ENCODE data around the gene KDELR3. TPM values are rescaled to one million over a fixed set of nuclear protein-coding genes. Genes with fewer than 3 reads are reported as not detected.
A peak's percentile ranks its signal among the peaks of the same experiment; 100 is the strongest.

Gene KDELR3
- total RNA-seq, 1 donor from 2014 or later = 39.3 TPM

DNA sequence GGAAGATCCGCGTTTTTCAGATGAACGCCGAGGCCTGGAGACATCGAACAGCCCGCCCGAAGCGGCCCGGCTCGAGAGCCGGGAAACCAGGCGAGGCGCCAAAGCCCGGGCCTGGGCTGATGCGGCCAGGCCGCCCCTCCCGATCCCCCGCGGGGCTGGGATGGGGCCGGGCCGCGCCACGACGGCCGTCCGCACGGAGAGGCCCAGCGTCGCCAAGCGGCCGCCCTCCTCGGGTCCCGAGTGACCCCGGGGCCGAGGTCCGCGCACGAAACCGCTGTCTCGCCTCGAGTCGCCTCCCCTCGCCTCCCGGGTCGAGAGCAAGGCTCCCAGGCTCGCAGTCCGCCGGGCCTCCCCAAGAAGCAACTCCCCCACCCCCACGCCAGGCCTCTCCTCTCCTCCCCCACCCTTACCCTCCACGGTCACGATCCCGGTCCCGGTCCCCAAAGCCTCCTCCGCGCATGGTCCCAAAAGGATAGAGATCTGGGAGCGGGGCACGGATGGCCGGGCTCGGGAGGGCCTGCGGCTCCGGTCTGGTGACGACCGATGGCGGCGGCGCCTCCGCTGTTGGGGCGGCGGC is 37.7 kb downstream of the KDELR3 start:
- peak overlapping the region; percentile 100 for H3K27ac Mint-ChIP-seq (ENCODE audit: unreplicated experiment)
- no peaks in the 10 kb centered on the region for H3K27me3 Mint-ChIP-seq (ENCODE audit: unreplicated experiment)
- DNase-seq (ENCODE audit: extremely low spot score, unreplicated experiment) = peak; percentile 92
- peak overlapping the region; percentile 97 for H3K4me3 Mint-ChIP-seq (ENCODE audit: unreplicated experiment)
- TF ChIP-seq, protein P1, sequence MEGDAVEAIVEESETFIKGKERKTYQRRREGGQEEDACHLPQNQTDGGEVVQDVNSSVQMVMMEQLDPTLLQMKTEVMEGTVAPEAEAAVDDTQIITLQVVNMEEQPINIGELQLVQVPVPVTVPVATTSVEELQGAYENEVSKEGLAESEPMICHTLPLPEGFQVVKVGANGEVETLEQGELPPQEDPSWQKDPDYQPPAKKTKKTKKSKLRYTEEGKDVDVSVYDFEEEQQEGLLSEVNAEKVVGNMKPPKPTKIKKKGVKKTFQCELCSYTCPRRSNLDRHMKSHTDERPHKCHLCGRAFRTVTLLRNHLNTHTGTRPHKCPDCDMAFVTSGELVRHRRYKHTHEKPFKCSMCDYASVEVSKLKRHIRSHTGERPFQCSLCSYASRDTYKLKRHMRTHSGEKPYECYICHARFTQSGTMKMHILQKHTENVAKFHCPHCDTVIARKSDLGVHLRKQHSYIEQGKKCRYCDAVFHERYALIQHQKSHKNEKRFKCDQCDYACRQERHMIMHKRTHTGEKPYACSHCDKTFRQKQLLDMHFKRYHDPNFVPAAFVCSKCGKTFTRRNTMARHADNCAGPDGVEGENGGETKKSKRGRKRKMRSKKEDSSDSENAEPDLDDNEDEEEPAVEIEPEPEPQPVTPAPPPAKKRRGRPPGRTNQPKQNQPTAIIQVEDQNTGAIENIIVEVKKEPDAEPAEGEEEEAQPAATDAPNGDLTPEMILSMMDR (IDR thresholded peaks at IDR 0.05) = peak; percentile 12
- peaks cover 34% of the 10 kb centered on the region for H3K36me3 Mint-ChIP-seq (ENCODE audit: unreplicated experiment)
- no peaks in the 10 kb centered on the region for H3K9me3 Mint-ChIP-seq (ENCODE audit: unreplicated experiment)
- peaks cover 36% of the 10 kb centered on the region for H3K4me1 Mint-ChIP-seq (ENCODE audit: unreplicated experiment)

DNA sequence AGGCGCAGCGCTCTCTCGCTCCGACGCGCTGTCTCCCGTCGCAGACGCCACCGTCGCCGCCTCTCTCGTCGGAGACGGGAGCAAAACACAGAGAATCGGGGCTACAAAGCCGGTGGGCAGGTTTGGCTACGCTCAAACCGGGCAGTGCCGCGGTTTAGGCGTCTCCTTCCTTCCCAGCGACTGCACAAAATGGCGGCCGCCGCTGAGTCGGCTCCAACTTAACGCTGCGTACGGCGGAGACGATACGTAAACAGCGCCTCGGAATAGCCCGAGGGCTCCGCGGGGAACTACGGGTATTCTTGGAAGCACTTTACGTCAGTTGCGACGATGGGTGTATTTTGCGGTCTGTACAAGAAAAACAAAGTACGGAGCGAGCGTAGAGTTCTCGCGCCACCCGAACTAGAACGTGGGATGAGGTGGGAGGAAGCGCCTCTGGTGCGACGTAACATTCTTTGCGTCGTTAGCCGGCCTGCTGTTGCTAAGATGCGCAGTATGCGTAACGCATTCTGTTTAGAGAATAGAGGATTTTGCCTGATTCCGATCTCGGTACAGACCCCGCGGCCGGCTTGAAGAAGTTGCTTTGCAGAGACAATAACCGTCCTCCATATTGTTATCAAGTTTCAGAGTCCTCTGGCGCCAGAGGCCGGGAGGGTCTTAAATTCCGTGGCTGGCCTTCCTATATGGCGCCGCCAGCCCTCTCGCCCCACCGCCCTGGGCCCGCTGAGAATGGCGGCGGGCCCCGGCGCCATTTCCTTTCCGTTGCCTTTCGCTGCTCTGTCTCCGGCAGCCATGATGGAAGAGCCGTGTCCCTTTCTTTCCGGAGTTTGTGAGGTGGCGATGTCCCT is 38.4 kb downstream of the KDELR3 start, which contains the start of gene DDX17:
TSS of gene DDX17 (minus strand) at position 194 of the 845 bp plus-strand sequence.
- peak; percentile 97 for DNase-seq (ENCODE audit: extremely low spot score, unreplicated experiment)
- Mint-ChIP-seq H3K4me1 (ENCODE audit: unreplicated experiment) (peaks cover 32% of the 10 kb centered on the region), H3K9me3 (ENCODE audit: unreplicated experiment) (no peaks in the 10 kb centered on the region), H3K4me3 (ENCODE audit: unreplicated experiment) (peak within 1 kb of the TSS; percentile 97), H3K27me3 (ENCODE audit: unreplicated experiment) (no peaks in the 10 kb centered on the region), H3K36me3 (ENCODE audit: unreplicated experiment) (peaks cover 28% of the 10 kb centered on the region), H3K27ac (ENCODE audit: unreplicated experiment) (peak within 1 kb of the TSS; percentile 100)
- TF ChIP-seq, protein P1 (IDR thresholded peaks at IDR 0.05) = no peak

DNA sequence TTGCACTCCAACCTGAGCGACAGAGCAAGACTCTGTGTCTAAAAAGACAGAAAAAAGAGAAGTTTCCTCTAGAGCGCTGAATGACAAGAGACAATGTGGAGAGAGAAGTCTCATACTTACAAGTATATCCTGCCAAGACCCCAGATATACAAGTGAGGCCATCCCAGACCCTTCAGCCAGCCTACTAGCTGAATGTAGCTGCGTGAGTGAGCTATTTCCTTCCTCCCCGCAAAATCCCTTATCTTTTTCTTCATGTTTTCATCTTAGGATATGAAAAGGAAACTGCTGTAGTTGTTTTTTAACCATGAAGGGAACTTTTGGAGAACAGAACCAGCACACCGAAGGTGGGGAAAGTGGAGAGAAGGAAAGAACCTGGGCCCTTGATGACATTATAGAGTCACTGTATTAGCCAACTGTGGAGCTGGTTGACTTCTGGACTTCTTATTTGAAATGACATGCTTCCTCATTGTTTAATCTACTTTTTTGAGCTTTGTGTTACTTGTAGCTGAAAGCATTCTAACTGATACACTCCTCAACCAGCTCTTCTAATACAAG is 42.6 kb downstream of the KDELR3 start:
- Mint-ChIP-seq H3K36me3 (ENCODE audit: unreplicated experiment) (peaks cover 2% of the 10 kb centered on the region), H3K27me3 (ENCODE audit: unreplicated experiment) (no peaks in the 10 kb centered on the region), H3K27ac (ENCODE audit: unreplicated experiment) (no peak overlapping the region), H3K9me3 (ENCODE audit: unreplicated experiment) (no peaks in the 10 kb centered on the region), H3K4me3 (ENCODE audit: unreplicated experiment) (no peak overlapping the region), H3K4me1 (ENCODE audit: unreplicated experiment) (peaks cover 6% of the 10 kb centered on the region)
- TF ChIP-seq, protein P1 (IDR thresholded peaks at IDR 0.05) = no peak
- DNase-seq (ENCODE audit: extremely low spot score, unreplicated experiment) = no peak

DNA sequence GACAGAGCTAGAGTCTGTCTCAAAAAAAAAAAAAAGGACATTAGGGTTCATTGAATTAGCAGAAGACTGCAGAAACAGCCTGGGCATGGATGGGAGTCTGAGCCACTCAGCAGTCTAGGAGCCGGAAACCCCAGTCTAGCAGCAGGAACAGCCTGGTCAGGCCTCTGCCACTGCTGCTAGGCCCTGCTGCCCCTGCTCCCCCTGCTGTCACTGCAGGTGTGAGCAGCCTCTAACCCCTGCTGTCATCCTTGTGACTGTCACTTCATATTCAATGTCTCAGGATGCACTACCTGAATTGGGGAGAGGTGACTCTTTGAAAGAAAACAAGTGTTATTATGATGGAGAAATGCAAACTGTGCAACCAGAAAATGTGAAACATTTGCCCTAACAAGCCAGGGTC is 45.2 kb downstream of the KDELR3 start:
- TF ChIP-seq, protein P1 (IDR thresholded peaks at IDR 0.05) = no peak

DNA sequence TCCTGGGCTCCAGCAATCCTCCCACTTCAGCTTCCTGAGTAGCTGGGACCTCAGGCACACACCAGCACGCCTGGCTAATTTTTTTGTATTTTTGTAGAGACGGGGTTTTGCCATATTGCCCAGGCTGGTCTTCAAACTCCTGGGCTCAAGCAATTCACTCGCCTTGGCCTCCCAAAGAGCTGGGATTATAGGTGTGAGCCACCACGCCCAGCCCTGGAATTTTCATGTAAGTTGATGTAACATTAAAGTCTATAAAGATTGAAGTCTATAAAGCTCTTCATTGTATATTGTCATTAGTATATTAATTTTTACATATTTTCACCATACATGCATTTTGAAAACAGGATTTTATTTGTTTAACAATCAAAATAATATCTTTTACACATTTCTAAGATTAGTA is 50.7 kb downstream of the KDELR3 start:
- H3K36me3 Mint-ChIP-seq (ENCODE audit: unreplicated experiment) = no peaks in the 10 kb centered on the region
- no peaks in the 10 kb centered on the region for H3K9me3 Mint-ChIP-seq (ENCODE audit: unreplicated experiment)
- H3K4me3 Mint-ChIP-seq (ENCODE audit: unreplicated experiment) = no peak overlapping the region
- TF ChIP-seq, protein P1 (IDR thresholded peaks at IDR 0.05) = no peak
- H3K27ac Mint-ChIP-seq (ENCODE audit: unreplicated experiment) = no peak overlapping the region
- H3K27me3 Mint-ChIP-seq (ENCODE audit: unreplicated experiment) = no peaks in the 10 kb centered on the region
- DNase-seq (ENCODE audit: extremely low spot score, unreplicated experiment) = no peak
- H3K4me1 Mint-ChIP-seq (ENCODE audit: unreplicated experiment) = no peaks in the 10 kb centered on the region

More for the DNA sequence above, 45.2 kb downstream of the KDELR3 start:
- H3K27me3 Mint-ChIP-seq (ENCODE audit: unreplicated experiment) = no peaks in the 10 kb centered on the region
- H3K4me3 Mint-ChIP-seq (ENCODE audit: unreplicated experiment) = no peak overlapping the region
- DNase-seq (ENCODE audit: extremely low spot score, unreplicated experiment) = no peak
- no peak overlapping the region for H3K27ac Mint-ChIP-seq (ENCODE audit: unreplicated experiment)
- no peaks in the 10 kb centered on the region for H3K4me1 Mint-ChIP-seq (ENCODE audit: unreplicated experiment)
- H3K9me3 Mint-ChIP-seq (ENCODE audit: unreplicated experiment) = no peaks in the 10 kb centered on the region
- H3K36me3 Mint-ChIP-seq (ENCODE audit: unreplicated experiment) = no peaks in the 10 kb centered on the region

Data from osteocyte (in vitro differentiated cells).